Upper lobe of right lung (tissue), 1 donor: Measurements from ENCODE around the gene C2CD3. TPM values are rescaled to one million over a fixed set of nuclear protein-coding genes. Genes with fewer than 3 reads are reported as not detected.
"Not testable (repeated sequence)": the region's sequence is repeated elsewhere in the genome, so short reads cannot be mapped to it uniquely, and the experiment has no call there.

Source experiments
- ATAC-seq: fragments of 200-7000 bp; cut with Tn5 transposase; one replicate; pipeline ENCODE4 v1.9.1; 2020; ENCODE audit warnings: mild to moderate bottlenecking, moderate library complexity
- DNase-seq: peaks from one replicate; pipeline ENCODE4 v3.0.0-alpha.2; 2020
- H3K27ac ChIP-seq: fragments of 200-600 bp; one replicate; pipeline ENCODE4 v1.8.0; 2022
- H3K27me3 ChIP-seq: fragments of 200-600 bp; one replicate; pipeline ENCODE4 v1.8.0; 2022; ENCODE audit warnings: mild to moderate bottlenecking
- H3K36me3 ChIP-seq: fragments of 200-600 bp; one replicate; pipeline ENCODE4 v1.8.0; 2022
- H3K4me1 ChIP-seq: fragments of 200-600 bp; one replicate; pipeline ENCODE4 v1.8.0; 2022
- H3K4me3 ChIP-seq: fragments of 200-600 bp; one replicate; pipeline ENCODE4 v1.8.0; 2022; ENCODE audit warnings: mild to moderate bottlenecking
- H3K9me3 ChIP-seq: fragments of 200-600 bp; one replicate; pipeline ENCODE4 v1.8.0; 2022
- CTCF ChIP-seq: fragments of 200-600 bp; IDR thresholded peaks from one replicate; pipeline ENCODE4 v1.8.0; 2022; ENCODE audit warnings: antibody characterized with exemption
- intact Hi-C: fragments of 100-400 bp; cut with DNase I; formaldehyde crosslinking; loops from one replicate; pipeline ENCODE4 v1.11.0; 2022
- total RNA-seq: library from RNA; stranded (reverse); fragmentation: NEBNext Ultra II Directional; extraction: Animal tissue kit (Norgen Biotek cat#: 25700); gene quantifications from one replicate; pipeline ENCODE4 v1.2.1, GENCODE V29; 2021
- donor health status: DM: no; HTN: yes; CAD: no; lungs with severe emphysema.

The C2CD3 gene
- total RNA-seq, 1 donor from 2014 or later = 26.8 TPM

GRCh38 chr11:74138021-74138420 is 32.8 kb downstream of the C2CD3 start:
- Histone ChIP-seq H3K4me3 (no peak overlapping the region), H3K9me3 (no peaks in the 10 kb centered on the region), H3K27me3 (no peaks in the 10 kb centered on the region), H3K4me1 (no peaks in the 10 kb centered on the region), H3K27ac (peak overlapping the region; percentile 3), H3K36me3 (peaks cover 21% of the 10 kb centered on the region)
- ATAC-seq (no peak), DNase-seq (no peak)
- intact Hi-C loops = no loop called here
- no peak for TF ChIP-seq CTCF

- no peak overlapping the region for H3K27ac ChIP-seq
- TF ChIP-seq CTCF = no peak
- H3K36me3 ChIP-seq = peaks cover 41% of the 10 kb centered on the region
- no peak for DNase-seq
- intact Hi-C loops = no loop called here
- no peak overlapping the region for H3K4me3 ChIP-seq
- ATAC-seq = no peak
- H3K4me1 ChIP-seq = no peaks in the 10 kb centered on the region
- no peaks in the 10 kb centered on the region for H3K9me3 ChIP-seq
- no peaks in the 10 kb centered on the region for H3K27me3 ChIP-seq
Measured at GRCh38 chr11:74135127-74135840, 35.5 kb downstream of the C2CD3 start.

GRCh38 chr11:74134661-74135060 is 36.1 kb downstream of the C2CD3 start:
- DNase-seq = no peak
- Histone ChIP-seq H3K9me3 (no peaks in the 10 kb centered on the region), H3K4me3 (no peak overlapping the region), H3K4me1 (no peaks in the 10 kb centered on the region), H3K36me3 (peaks cover 41% of the 10 kb centered on the region), H3K27me3 (no peaks in the 10 kb centered on the region), H3K27ac (no peak overlapping the region)
- ATAC-seq = no peak
- no peak for TF ChIP-seq CTCF
- intact Hi-C loops = no loop called here

- no peak for ATAC-seq
- no peak overlapping the region for H3K4me3 ChIP-seq
- peaks cover 33% of the 10 kb centered on the region for H3K36me3 ChIP-seq
- DNase-seq = no peak
- no peak for TF ChIP-seq CTCF
- H3K4me1 ChIP-seq = no peaks in the 10 kb centered on the region
- no peaks in the 10 kb centered on the region for H3K27me3 ChIP-seq
- H3K9me3 ChIP-seq = no peaks in the 10 kb centered on the region
- H3K27ac ChIP-seq = no peak overlapping the region
- intact Hi-C loops = no loop called here
Measured at GRCh38 chr11:74133436-74133835, 37.4 kb downstream of the C2CD3 start.

GRCh38 chr11:74132833-74133232 is 38.0 kb downstream of the C2CD3 start:
- Histone ChIP-seq H3K4me1 (no peaks in the 10 kb centered on the region), H3K36me3 (peaks cover 27% of the 10 kb centered on the region), H3K27ac (no peak overlapping the region), H3K27me3 (no peaks in the 10 kb centered on the region), H3K4me3 (no peak overlapping the region), H3K9me3 (no peaks in the 10 kb centered on the region)
- intact Hi-C loops = no loop called here
- ATAC-seq (no peak), DNase-seq (no peak)
- no peak for TF ChIP-seq CTCF

GRCh38 chr11:74129121-74129520 is 41.7 kb downstream of the C2CD3 start:
- ATAC-seq, intact Hi-C loops, H3K4me1 ChIP-seq, H3K27ac ChIP-seq, H3K27me3 ChIP-seq, H3K9me3 ChIP-seq, DNase-seq, H3K4me3 ChIP-seq: not testable (repeated sequence)
- peaks cover 24% of the 10 kb centered on the region for H3K36me3 ChIP-seq
